DMS153 (cell line): ENCODE results near the gene RNASE9.
"Not testable (repeated sequence)": the region's sequence is repeated elsewhere in the genome, so short reads cannot be mapped to it uniquely, and the experiment has no call there.

Source experiments
- DNase-seq: peaks from one replicate; lab custom pipeline; 2025; lab: John Stamatoyannopoulos, UW

RNASE9 gene

GRCh38 chr14:20560961-20561360, at the start of gene RNASE9:
TSS of gene RNASE9 (minus strand) at chr14:20561047.
- no peak for DNase-seq

DNA sequence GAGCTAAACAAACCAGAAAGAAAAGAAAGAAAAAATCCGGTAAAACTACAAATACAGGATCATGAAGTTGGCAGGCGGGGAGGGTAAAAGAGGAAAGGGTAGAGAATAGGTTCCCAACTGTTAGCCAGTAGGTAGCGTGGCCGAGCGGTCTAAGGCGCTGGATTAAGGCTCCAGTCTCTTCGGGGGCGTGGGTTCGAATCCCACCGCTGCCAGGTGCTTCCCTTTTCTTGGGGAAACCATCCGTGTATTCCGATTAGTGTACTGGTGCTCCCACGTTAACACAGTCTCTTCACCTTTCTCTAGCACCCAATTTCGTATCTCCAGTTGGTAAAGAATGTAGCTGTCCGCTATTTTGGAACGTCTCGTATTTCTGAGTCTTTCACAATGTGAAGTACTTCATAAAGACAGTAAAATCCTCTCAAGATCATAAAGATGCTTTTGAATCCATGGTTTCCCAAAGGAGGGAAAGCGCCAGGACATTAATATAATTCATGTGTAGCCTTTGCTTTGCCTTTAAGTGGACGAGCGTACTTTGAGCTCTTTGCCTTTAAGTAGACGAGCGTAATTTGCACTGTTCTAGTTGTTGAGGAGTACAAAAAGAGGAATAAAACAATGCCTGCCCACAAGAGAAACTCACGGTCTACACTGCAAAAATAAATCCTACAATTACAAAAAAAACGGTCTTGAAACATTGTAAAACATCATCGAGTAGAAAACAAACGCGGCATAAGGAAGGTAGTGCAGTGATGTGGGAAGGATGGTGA, 49.3 kb upstream of the RNASE9 start:
- peak; percentile 65 for DNase-seq

- peak; percentile 74 for DNase-seq
Measured at GRCh38 chr14:20609215-20610001, 48.6 kb upstream of the RNASE9 start.

- no peak for DNase-seq
Measured at GRCh38 chr14:20608383-20609110, 47.7 kb upstream of the RNASE9 start.

DNA sequence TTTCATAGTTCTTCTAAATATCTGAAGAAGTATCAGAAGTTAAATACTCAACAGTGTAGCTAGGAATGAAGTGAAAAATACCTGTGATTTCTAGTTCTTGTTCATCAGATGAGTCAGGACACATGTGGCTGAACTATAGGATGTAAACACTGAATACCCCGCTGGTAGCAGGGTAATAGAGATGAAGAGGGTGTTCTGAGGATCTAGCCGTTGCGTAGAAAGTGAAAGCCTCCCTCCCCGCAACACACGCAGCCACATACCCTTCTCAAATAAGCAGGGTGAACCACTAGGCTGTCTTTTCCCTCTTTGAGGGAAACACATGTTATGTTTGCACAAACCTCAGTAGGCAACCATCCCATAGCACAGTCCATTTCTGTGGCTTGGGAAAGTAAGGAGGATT, 46.8 kb upstream of the RNASE9 start:
- DNase-seq: no peak

GRCh38 chr14:20606902-20607242, 46.0 kb upstream of the RNASE9 start:
- no peak for DNase-seq

DNA sequence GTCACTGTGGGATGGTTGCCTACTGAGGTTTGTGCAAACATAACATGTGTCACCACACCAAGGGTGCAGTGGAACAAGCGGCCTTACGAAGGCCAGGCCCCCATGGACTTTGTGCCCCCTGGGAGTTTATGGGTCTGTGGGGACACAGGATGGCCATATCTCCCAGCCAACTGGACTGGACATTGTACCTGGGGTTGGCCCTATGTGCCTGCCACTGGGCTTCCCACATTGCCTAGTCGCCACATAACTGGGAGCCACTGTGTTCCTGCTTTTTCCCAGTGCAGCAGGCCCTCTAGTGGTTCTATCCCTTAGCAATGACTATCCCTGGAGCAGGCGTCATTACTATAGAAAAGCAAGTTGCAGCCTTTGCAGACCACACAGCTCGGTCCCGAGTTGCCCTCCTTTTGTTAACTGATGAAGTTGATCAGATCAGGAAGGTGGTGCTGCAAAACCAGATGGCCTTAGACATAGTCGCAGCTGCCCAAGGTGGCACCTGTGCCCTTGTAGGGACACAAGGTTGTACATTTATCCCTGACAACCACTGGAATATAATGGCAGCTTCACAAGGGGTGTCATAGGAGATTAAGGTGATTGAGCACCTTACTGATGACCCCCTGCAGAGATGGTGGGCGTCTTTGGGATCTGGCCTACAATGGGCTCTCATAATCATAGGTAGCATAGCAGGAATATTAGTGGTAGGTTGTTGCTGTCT, 45.5 kb upstream of the RNASE9 start:
- DNase-seq: peak; percentile 15

DNA sequence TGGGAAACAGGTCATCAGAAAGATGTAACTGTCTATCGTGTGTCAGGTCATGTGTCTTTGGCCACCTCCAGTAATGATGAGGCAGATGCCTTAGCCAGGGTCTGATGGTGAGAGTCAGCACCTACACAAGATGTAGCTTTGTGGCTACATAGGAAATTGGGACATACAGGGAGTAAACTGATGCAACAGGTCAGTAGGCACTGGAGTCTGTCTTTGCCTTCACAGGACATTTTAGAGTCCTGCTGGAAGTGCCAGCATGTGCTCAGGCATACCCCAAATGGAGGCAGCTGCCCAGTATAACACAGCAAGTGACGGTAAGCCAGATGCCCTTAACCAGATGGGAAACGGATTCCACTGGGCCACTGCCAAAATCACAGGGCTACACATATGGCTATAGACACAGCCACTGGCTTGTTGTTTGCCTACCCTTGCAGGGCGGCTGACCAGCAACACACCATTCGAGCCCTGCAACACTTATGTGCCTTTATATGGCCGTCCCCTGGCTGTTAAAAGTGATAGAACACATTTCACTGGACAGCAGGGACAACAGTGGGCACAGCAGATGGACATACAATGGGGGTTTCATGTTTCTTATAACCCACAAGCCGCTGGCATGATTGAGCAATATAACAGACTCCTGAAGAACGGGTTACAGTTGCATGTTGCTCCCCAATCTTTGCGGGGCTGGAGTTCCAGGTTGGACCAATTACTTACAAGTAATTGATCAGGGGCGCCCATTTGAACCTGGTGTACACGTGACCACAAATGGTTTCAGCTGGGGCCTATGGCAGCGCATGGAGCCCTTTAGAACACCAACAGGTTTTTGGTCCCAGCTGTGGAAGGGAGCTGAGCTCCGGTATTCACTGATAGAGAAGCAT, 43.2 kb upstream of the RNASE9 start:
- no peak for DNase-seq

GRCh38 chr14:20602583-20602982, 41.7 kb upstream of the RNASE9 start:
- no peak for DNase-seq

DNA sequence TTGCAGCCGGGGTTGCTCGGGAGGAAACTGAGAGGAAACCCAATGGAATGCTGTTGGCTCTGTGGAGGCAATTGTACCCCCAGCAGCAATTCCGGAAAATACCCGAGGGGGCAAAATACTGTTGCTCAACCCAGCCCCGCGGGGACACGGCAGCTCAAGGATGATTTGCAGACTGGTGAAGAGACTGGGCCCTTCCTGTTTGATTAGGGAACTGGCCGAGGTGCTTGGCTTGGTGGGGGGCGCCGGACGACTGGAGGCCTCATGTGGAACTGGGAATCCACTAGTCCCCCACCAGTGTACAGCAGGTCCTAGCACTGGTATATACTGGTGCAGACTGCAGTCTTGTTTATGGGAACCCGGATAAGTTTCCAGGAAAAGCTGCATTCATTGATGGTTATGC, 40.7 kb upstream of the RNASE9 start:
- DNase-seq: no peak

GRCh38 chr14:20597108-20597507, 36.3 kb upstream of the RNASE9 start:
- no peak for DNase-seq

- not testable (repeated sequence) for DNase-seq
Measured at GRCh38 chr14:20595726-20596125, 34.9 kb upstream of the RNASE9 start.

- no peak for DNase-seq
Measured at GRCh38 chr14:20592574-20592973, 31.7 kb upstream of the RNASE9 start.

DNA sequence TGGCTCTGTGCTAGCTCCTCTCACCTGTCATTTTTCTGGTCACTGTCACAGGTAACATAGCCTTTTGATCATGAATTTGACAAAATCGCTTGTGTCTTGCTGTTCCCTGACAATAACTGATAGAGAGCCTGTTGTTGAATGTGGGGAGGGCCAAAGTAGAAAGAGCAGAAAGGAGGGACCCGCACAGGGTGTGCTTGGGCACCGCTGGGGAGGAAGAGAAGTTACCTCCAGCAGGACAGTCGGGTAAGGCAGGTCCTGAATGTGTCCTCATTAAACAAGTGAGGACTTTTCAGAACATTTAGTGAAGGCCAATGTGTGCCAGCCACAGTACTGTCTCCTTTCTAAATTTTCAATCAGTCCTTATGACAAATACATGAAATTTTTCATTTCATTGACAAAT, 30.4 kb upstream of the RNASE9 start, which contains the start of gene RNASE12:
Gene RNASE12, minus strand, starts transcription at position 142 of the 400 bp plus-strand sequence. CDS start 653 bp downstream, outside the sequence.
- DNase-seq: no peak

- no peak for DNase-seq
Measured at GRCh38 chr14:20587489-20588154, 26.8 kb upstream of the RNASE9 start, which contains the start of gene RNASE11. TSS of gene RNASE11 (minus strand) at chr14:20588001.

- no peak for DNase-seq
Measured at GRCh38 chr14:20583908-20584307, 23.1 kb upstream of the RNASE9 start.

DNA sequence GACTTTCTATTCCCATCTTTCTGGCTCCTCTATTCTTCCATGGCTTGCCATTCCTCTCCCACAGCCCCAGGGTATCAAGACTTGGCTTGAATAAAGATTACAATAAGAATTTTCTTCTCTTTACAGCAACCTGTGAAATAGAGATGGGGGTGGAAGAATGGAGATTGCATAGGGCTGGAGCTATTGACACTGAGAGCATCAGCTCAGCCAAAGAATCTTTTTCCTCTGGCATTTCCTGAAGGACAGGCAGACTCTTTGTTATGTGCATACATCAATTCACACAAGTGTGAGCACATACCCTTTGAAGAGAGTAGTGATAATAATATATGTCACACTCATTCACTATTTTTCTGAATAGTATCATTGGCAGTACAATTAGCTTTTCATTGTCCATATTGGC, 22.3 kb upstream of the RNASE9 start:
- DNase-seq: no peak

DNA sequence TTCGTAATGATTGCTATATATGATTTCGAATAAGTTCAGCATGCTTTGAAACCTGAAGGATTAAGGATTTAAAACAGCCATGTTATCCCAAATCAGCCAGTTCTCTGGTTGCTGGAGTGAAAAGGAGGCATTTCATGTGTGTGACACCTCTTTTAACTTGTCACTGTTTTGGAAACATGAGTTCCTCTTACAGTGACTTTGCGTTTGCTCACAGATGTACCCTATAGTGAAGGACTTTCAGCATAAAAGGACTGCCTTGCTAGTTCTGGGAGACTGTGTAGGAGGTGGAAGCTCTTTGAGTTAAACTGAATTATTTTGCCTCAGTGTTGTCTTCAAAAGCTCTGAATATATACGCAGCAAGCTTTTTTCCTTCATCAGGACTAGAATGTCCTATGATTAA, 19.4 kb upstream of the RNASE9 start:
- DNase-seq: no peak

- DNase-seq: no peak
Measured at GRCh38 chr14:20578784-20579502, 18.1 kb upstream of the RNASE9 start.

DNA sequence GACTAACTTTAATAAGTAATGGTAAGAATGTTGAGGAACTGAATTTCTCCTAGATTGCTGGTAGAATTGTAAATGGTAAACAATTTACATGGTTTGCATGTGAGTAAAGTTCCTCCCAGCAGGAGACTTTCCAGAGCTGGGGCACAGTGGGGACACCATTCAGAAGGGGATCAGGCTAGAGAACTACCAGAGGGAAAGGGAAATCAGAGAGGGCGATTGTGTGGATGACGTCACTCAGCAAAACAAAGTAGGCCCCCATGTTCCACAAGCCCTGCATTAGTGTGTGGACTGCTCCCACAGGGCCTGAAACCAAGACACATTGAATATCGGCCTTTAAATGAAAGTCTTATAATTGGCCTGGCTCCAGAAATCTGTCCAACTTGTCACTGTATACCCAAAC, 17.5 kb upstream of the RNASE9 start:
- no peak for DNase-seq
